LNCaP clone FGC (cell line): ENCODE measurements around the gene LILRB4.
"Not testable (repeated sequence)": the region's sequence is repeated elsewhere in the genome, so short reads cannot be mapped to it uniquely, and the experiment has no call there.

Experiments
- DNase-seq: peaks from one replicate; pipeline ENCODE4 v3.0.0-alpha.2; 2011; ENCODE audit warnings: low read depth
- H3K4me3 ChIP-seq: 2 replicates; pipeline ENCODE4 v1.5.1; 2011; ENCODE audit warnings: mild to moderate bottlenecking, low read depth, low read length, control low read depth
- TF ChIP-seq, protein P1 (sequence below): IDR thresholded peaks from 2 replicates; pipeline ENCODE4 v1.5.1; 2012; ENCODE audit warnings: mild to moderate bottlenecking; ENCODE audit not compliant: control insufficient read depth, insufficient read depth; ENCODE audit errors: extremely low read depth

Gene LILRB4

DNA sequence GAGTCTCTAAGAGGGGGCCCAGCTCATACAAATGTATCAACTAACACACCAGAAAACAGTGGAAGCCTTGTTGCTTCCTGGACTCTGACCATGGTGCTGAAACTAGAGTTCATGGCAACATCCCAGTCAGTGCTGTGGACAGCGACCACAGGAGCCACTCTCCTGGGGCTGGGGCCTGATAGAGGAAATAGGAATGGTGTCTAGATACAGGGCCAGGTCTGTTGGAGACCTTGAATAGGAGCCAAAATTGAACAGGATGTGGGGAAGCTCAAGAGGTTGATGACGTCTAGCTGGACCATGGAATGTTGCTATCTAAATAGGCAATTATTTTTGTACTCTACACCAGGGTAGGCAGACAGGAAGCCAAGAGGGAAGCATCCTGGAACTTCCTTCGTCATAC, 21.7 kb downstream of the LILRB4 start:
- no peak overlapping the region for H3K4me3 ChIP-seq
- DNase-seq, result peak; percentile 43
- TF ChIP-seq, protein P1, sequence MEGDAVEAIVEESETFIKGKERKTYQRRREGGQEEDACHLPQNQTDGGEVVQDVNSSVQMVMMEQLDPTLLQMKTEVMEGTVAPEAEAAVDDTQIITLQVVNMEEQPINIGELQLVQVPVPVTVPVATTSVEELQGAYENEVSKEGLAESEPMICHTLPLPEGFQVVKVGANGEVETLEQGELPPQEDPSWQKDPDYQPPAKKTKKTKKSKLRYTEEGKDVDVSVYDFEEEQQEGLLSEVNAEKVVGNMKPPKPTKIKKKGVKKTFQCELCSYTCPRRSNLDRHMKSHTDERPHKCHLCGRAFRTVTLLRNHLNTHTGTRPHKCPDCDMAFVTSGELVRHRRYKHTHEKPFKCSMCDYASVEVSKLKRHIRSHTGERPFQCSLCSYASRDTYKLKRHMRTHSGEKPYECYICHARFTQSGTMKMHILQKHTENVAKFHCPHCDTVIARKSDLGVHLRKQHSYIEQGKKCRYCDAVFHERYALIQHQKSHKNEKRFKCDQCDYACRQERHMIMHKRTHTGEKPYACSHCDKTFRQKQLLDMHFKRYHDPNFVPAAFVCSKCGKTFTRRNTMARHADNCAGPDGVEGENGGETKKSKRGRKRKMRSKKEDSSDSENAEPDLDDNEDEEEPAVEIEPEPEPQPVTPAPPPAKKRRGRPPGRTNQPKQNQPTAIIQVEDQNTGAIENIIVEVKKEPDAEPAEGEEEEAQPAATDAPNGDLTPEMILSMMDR, result no peak

- no peak for DNase-seq
- TF ChIP-seq, protein P1, result no peak
- H3K4me3 ChIP-seq, result no peak overlapping the region
These were observed 29.0 kb downstream of the LILRB4 start for GRCh38 chr19:54691582-54692297.

DNA sequence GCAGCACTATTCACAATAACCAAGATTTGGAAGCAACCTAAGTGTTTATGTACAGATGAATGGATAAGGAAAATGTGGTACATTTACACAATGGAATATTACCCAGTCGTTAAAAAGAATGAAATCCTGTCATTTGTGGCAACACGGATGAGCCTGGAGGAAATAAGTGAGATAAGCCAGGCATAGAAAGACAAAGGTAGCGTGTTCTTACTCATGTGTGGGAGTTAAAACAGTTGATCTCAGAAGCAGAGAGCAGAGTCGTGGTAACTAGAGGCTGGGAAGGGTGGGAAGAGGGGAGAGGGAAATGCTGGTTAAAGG, 29.5 kb downstream of the LILRB4 start:
- TF ChIP-seq, protein P1, result no peak
- no peak for DNase-seq

DNA sequence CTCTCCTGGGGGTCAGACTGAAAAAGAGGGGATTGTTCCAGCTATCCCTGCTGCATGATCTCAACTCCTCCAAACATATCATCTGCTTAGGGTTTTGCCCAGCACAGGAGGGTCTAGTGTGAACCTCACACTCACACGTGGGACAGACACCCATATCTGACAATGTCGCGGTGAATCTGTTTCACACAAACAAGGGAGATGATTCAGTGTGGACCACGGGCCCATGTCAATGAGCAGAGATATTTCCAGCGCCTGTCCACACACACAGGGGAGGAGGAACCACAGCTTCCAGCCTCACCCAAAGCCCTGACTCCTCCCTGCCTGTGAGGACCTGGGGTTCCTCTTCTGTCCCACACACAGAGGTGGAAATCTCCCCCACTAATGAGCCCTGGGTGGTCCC, 31.9 kb downstream of the LILRB4 start:
- TF ChIP-seq, protein P1, result no peak
- DNase-seq, result no peak
- H3K4me3 ChIP-seq, result no peak overlapping the region

More for the DNA sequence above, 29.5 kb downstream of the LILRB4 start:
- no peak overlapping the region for H3K4me3 ChIP-seq

GRCh38 chr19:54696117-54696548, 33.3 kb downstream of the LILRB4 start:
- H3K4me3 ChIP-seq, result no peak overlapping the region
- DNase-seq, result no peak
- TF ChIP-seq, protein P1, result no peak

DNA sequence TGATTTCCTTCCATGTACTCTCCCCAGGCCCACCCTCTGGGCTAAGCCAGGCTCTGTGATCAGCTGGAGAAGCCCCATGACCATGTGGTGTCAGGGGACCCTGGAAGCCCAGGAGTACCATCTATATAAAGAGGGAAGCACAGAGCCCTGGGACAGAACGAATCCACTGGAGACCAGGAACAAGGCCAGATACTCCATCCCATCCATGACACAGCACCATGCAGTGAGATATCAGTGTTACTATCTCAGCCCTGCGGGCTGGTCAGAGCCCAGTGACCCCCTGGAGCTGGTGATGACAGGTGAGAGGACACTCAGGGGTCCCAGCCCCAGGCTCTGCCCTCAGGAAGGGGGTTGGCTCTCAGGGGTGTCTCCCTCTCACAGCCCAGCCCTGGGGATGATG, 34.0 kb downstream of the LILRB4 start:
- no peak overlapping the region for H3K4me3 ChIP-seq
- no peak for DNase-seq
- TF ChIP-seq, protein P1, result no peak

DNA sequence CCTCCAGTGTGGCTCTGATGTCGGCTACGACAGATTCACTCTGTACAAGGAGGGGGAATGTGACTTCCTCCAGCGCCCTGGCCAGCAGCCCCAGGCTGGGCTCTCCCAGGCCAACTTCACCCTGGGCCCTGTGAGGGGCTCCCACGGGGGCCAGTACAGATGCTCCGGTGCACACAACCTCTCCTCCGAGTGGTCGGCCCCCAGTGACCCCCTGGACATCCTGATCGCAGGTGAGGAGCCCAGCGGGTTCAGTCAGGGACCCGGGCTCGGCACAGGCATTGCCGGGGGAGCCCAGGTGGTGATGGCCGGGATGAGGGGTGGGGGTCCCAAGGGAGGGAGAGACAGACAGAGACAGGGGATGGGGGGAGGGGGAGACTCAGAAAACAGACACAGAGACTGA, 34.9 kb downstream of the LILRB4 start:
- H3K4me3 ChIP-seq, result not testable (repeated sequence)

More for the DNA sequence above, 34.9 kb downstream of the LILRB4 start:
- DNase-seq, result not testable (repeated sequence)
